Cardiac muscle cell (in vitro differentiated cells and primary cell): ENCODE data around the gene NEK3. TPM values are rescaled to one million over a fixed set of nuclear protein-coding genes. Genes with fewer than 3 reads are reported as not detected.

Experiments used
- DNase-seq, 2 donors: peaks; one replicate each; pipeline versions ENCODE4 v3.0.0 to v3.0.0-alpha.2; 2010 to 2017; ENCODE audit warnings: low read depth in 1 of 2, low spot score in 1 of 2
- H3K27ac ChIP-seq: fragments of 200-600 bp; sonication (generic); 2 replicates; pipeline ENCODE4 v1.5.1; 2016
- H3K27me3 ChIP-seq: fragments of 200-600 bp; sonication (generic); 2 replicates; pipeline ENCODE4 v1.6.0; 2016; ENCODE audit warnings: control low read depth
- H3K36me3 ChIP-seq: fragments of 200-600 bp; sonication (generic); 2 replicates; pipeline ENCODE4 v1.5.1; 2016; ENCODE audit warnings: control low read depth
- H3K4me1 ChIP-seq: fragments of 200-600 bp; sonication (generic); 2 replicates; pipeline ENCODE4 v1.8.1; 2017; ENCODE audit warnings: low read depth, mild to moderate bottlenecking, mixed run types
- H3K4me3 ChIP-seq: fragments of 200-600 bp; sonication (generic); 2 replicates; pipeline ENCODE4 v1.5.1; 2016; ENCODE audit warnings: mild to moderate bottlenecking
- H3K9me3 ChIP-seq: fragments of 200-600 bp; sonication (generic); 2 replicates; pipeline ENCODE4 v1.5.1; 2017; ENCODE audit warnings: low read depth, mild to moderate bottlenecking, control low read depth
- CTCF ChIP-seq: IDR thresholded peaks from 2 replicates; pipeline ENCODE4 v1.5.1; 2012; ENCODE audit warnings: low read depth, mild to moderate bottlenecking, low read length
- polyA plus RNA-seq: library from polyadenylated mRNA; unstranded; fragments of >200 nt; fragmentation: Nextera tagmentation; extraction: Ambion mirVana; gene quantifications from 2 replicates; pipeline ENCODE4 v1.2.1, GENCODE V29; 2016
- total RNA-seq: library from RNA; depleted of rRNA; stranded (reverse); fragments of >200 nt; gene quantifications from 2 replicates; pipeline ENCODE4 v1.2.3, GENCODE V29; 2016

Gene NEK3
- total and polyA plus RNA-seq, 2 experiments from 2014 or later = 16.1 to 18.3 TPM

- H3K27ac ChIP-seq = no peak overlapping the region
- H3K4me3 ChIP-seq = no peak overlapping the region
- H3K27me3 ChIP-seq = no peaks in the 10 kb centered on the region
- no peaks in the 10 kb centered on the region for H3K4me1 ChIP-seq
- TF ChIP-seq CTCF = no peak
- H3K9me3 ChIP-seq = no peaks in the 10 kb centered on the region
- DNase-seq = no peak
- H3K36me3 ChIP-seq = peaks cover 5% of the 10 kb centered on the region
These were observed 18.1 kb downstream of the NEK3 start for GRCh38 chr13:52141299-52141698.

GRCh38 chr13:52137489-52137888 lies 21.9 kb downstream of the NEK3 start:
- no peak for TF ChIP-seq CTCF
- Histone ChIP-seq H3K4me1 (no peaks in the 10 kb centered on the region), H3K27ac (no peak overlapping the region), H3K27me3 (no peaks in the 10 kb centered on the region), H3K9me3 (no peaks in the 10 kb centered on the region), H3K36me3 (peaks cover 18% of the 10 kb centered on the region), H3K4me3 (no peak overlapping the region)
- no peak for DNase-seq

GRCh38 chr13:52136763-52137162 lies 22.6 kb downstream of the NEK3 start:
- Histone ChIP-seq H3K27ac (no peak overlapping the region), H3K4me1 (no peaks in the 10 kb centered on the region), H3K4me3 (no peak overlapping the region), H3K27me3 (no peaks in the 10 kb centered on the region), H3K9me3 (no peaks in the 10 kb centered on the region), H3K36me3 (peaks cover 18% of the 10 kb centered on the region)
- DNase-seq = no peak
- TF ChIP-seq CTCF = no peak

GRCh38 chr13:52130641-52131040 lies 28.8 kb downstream of the NEK3 start:
- no peak for DNase-seq
- no peak overlapping the region for H3K4me3 ChIP-seq
- H3K27ac ChIP-seq = no peak overlapping the region
- H3K9me3 ChIP-seq = no peaks in the 10 kb centered on the region
- no peak for TF ChIP-seq CTCF
- no peaks in the 10 kb centered on the region for H3K27me3 ChIP-seq
- H3K4me1 ChIP-seq = no peaks in the 10 kb centered on the region
- H3K36me3 ChIP-seq = peaks cover 12% of the 10 kb centered on the region

- H3K36me3 ChIP-seq = peaks cover 6% of the 10 kb centered on the region
- H3K27me3 ChIP-seq = no peaks in the 10 kb centered on the region
- peak; percentile 78 for TF ChIP-seq CTCF
- no peak within 1 kb of the TSS for H3K27ac ChIP-seq
- H3K4me1 ChIP-seq = no peaks in the 10 kb centered on the region
- H3K4me3 ChIP-seq = peak within 1 kb of the TSS; percentile 64
- no peaks in the 10 kb centered on the region for H3K9me3 ChIP-seq
- DNase-seq = peak; percentile 59 to 89
These were observed 30.4 kb downstream of the NEK3 start, which contains the start of gene NEK5 for GRCh38 chr13:52128714-52129700. TSS of gene NEK5 (minus strand) at chr13:52129073. CDS start at chr13:52127482, 1,591 bp downstream.
